Loucy (cell line): ENCODE measurements around the gene VASN.

ENCODE experiments used
- CTCF ChIP-seq: fragments of 200-600 bp; sonication (generic); conservative IDR thresholded peaks from 2 replicates; pipeline ENCODE4 v1.5.1; 2014; ENCODE audit warnings: mild to moderate bottlenecking, antibody characterized with exemption, low read length
- EZH2phosphoT487 ChIP-seq: fragments of 200-600 bp; IDR thresholded peaks from 2 replicates; pipeline ENCODE4 v1.6.1; 2018; ENCODE audit warnings: antibody characterized with exemption, mild to moderate bottlenecking, moderate library complexity, borderline replicate concordance

- TF ChIP-seq CTCF: no peak
- TF ChIP-seq EZH2phosphoT487: no peak
Observed at GRCh38 chr16:4428500-4428899, 56.9 kb downstream of the VASN start.
